Keratinocyte (primary cell): ENCODE measurements around the gene SCN4A. TPM values are rescaled to one million over a fixed set of nuclear protein-coding genes. Genes with fewer than 3 reads are reported as not detected.

Experiments used
- DNase-seq: peaks from one replicate; pipeline ENCODE4 v3.0.0-alpha.2; 2011; ENCODE audit warnings: low read depth, missing footprints, low spot score
- FAIRE-seq: peaks from 2 replicates; lab custom pipeline; 2011; peaks lifted over from hg19 to GRCh38; lab: Jason Lieb, UNC
- H2AFZ ChIP-seq: 2 replicates; pipeline ENCODE4 v1.6.0; 2012; ENCODE audit warnings: low read length, control low read depth, inconsistent platforms; ENCODE audit not compliant: control insufficient read depth
- H3K27ac ChIP-seq: 2 replicates; pipeline ENCODE4 v1.5.1; 2011; ENCODE audit warnings: low read length; ENCODE audit not compliant: control insufficient read depth, insufficient read depth
- H3K27me3 ChIP-seq: 3 replicates; pipeline ENCODE4 v1.6.0; 2011; ENCODE audit warnings: low read length; ENCODE audit not compliant: control insufficient read depth, insufficient read depth; ENCODE audit errors: extremely low read depth
- H3K36me3 ChIP-seq, 2 experiments: 2 replicates in 1 of 2; 3 replicates in 1 of 2; pipeline ENCODE4 v1.5.1; 2011; ENCODE audit warnings: low read length in 2 of 2, mild to moderate bottlenecking in 1 of 2; ENCODE audit not compliant: control insufficient read depth in 2 of 2, insufficient read depth in 2 of 2; ENCODE audit errors: extremely low read depth in 1 of 2
- H3K4me1 ChIP-seq: 3 replicates; pipeline ENCODE4 v1.5.1; 2011; ENCODE audit warnings: low read length; ENCODE audit not compliant: control insufficient read depth, insufficient read depth; ENCODE audit errors: extremely low read depth
- H3K4me2 ChIP-seq: 3 replicates; pipeline ENCODE4 v1.6.0; 2011; ENCODE audit warnings: low read depth, low read length; ENCODE audit not compliant: control insufficient read depth, insufficient read depth; ENCODE audit errors: extremely low read depth
- H3K4me3 ChIP-seq, 3 experiments: fragments of 200-600 bp in 1 of 3; sonication (generic) in 1 of 3; 2 replicates in 2 of 3; 3 replicates in 1 of 3; pipeline ENCODE4 v1.5.1; 2011 to 2016; ENCODE audit warnings: low read length in 3 of 3, mild to moderate bottlenecking in 3 of 3, control low read depth in 2 of 3, inconsistent platforms in 1 of 3, low read depth in 1 of 3, mixed read lengths in 1 of 3, mixed run types in 1 of 3, moderate library complexity in 1 of 3; ENCODE audit not compliant: control insufficient read depth in 2 of 3, insufficient read depth in 2 of 3; ENCODE audit errors: extremely low read depth in 1 of 3
- H3K79me2 ChIP-seq: 2 replicates; pipeline ENCODE4 v1.6.0; 2012; ENCODE audit warnings: low read length; ENCODE audit not compliant: control insufficient read depth, insufficient read depth
- H3K9ac ChIP-seq: 3 replicates; pipeline ENCODE4 v1.6.0; 2011; ENCODE audit warnings: low read length; ENCODE audit not compliant: control insufficient read depth, insufficient read depth; ENCODE audit errors: extremely low read depth
- H3K9me1 ChIP-seq: 3 replicates; pipeline ENCODE4 v1.6.0; 2011; ENCODE audit warnings: low read length; ENCODE audit not compliant: control insufficient read depth, insufficient read depth; ENCODE audit errors: extremely low read depth
- H3K9me3 ChIP-seq: 2 replicates; pipeline ENCODE4 v1.5.1; 2012; ENCODE audit warnings: low read depth, low read length; ENCODE audit not compliant: control insufficient read depth
- H4K20me1 ChIP-seq: 3 replicates; pipeline ENCODE4 v1.6.0; 2011; ENCODE audit warnings: low read length; ENCODE audit not compliant: control insufficient read depth, insufficient read depth; ENCODE audit errors: extremely low read depth
- CTCF ChIP-seq, 3 experiments: IDR thresholded peaks in 1 of 3; conservative IDR thresholded peaks in 1 of 3; optimal IDR thresholded peaks in 1 of 3; 2 replicates in 2 of 3; 3 replicates in 1 of 3; pipeline versions ENCODE3 to v1.5.1; 2011; ENCODE audit warnings: low read length in 3 of 3, mild to moderate bottlenecking in 3 of 3, moderate library complexity in 2 of 3, control low read depth in 1 of 3, inconsistent platforms in 1 of 3; ENCODE audit not compliant: insufficient read depth in 2 of 3; ENCODE audit errors: extremely low read depth in 1 of 3
- EZH2 ChIP-seq: IDR thresholded peaks from one replicate; pipeline ENCODE4 v1.6.1; 2012; ENCODE audit warnings: inconsistent platforms, mild to moderate bottlenecking, low read length, moderate library complexity
- dilution Hi-C: fragments of 300-500 bp; cut with MboI; formaldehyde crosslinking; loops from one replicate; pipeline ENCODE4 v1.7.0; 2020; ENCODE audit warnings: low sequenced_read_pairs; ENCODE audit not compliant: extremely low pct_ligation_motif_present
- polyA plus RNA-seq, 5 experiments: library from polyadenylated mRNA; depleted of rRNA in 3 of 5; stranded (reverse) in 3 of 5; stranded (forward) in 1 of 5; unstranded in 1 of 5; fragments of >200 nt; gene quantifications; 1 replicate in 1 of 5; 2 replicates in 3 of 5; 3 replicates in 1 of 5; pipeline versions ENCODE4 v1.2.1 to v1.2.3, GENCODE V29; 2011 to 2012; ENCODE audit warnings: missing spikeins in 2 of 5, low read depth in 1 of 5, low replicate concordance in 1 of 5

The SCN4A gene
- polyA plus RNA-seq, 1 donor (not counting 4 experiments of a cell fraction or from before 2014, with no cell fraction given), result not detected

GRCh38 chr17:63999680-64000531 is 27.2 kb upstream of the SCN4A start:
- Histone ChIP-seq H4K20me1 (no peaks in the 10 kb centered on the region), H3K9me3 (no peaks in the 10 kb centered on the region), H3K27ac (no peak overlapping the region), H3K9me1 (no peaks in the 10 kb centered on the region), H3K27me3 (peaks cover 41% of the 10 kb centered on the region), H3K4me3 (no peak overlapping the region), H3K9ac (no peak overlapping the region), H3K36me3 (no peaks in the 10 kb centered on the region), H3K4me2 (no peak overlapping the region), H2AFZ (no peak overlapping the region), H3K4me1 (peaks cover 4% of the 10 kb centered on the region), H3K79me2 (no peaks in the 10 kb centered on the region)
- no peak for DNase-seq
- TF ChIP-seq EZH2 (no peak), CTCF (optimal IDR thresholded peaks at IDR 0.05 in 1 of 3, IDR thresholded peaks at IDR 0.05 in 1 of 3, conservative IDR thresholded peaks at IDR 0.05 in 1 of 3; ENCODE audit: extremely low read depth in 1 of 3, insufficient read depth in 2 of 3, low read length in 3 of 3) (no peak)
- FAIRE-seq, result no peak
- dilution Hi-C loops, result no loop called here

GRCh38 chr17:63998721-63999679 is 26.3 kb upstream of the SCN4A start:
- H3K27me3 ChIP-seq, result peaks cover 42% of the 10 kb centered on the region
- dilution Hi-C loops, result no loop called here
- H3K36me3 ChIP-seq, result no peaks in the 10 kb centered on the region
- H3K9ac ChIP-seq, result no peak overlapping the region
- H4K20me1 ChIP-seq, result no peaks in the 10 kb centered on the region
- DNase-seq, result no peak
- H3K79me2 ChIP-seq, result no peaks in the 10 kb centered on the region
- peak overlapping the region in 1 of 3 experiments; percentile 40 for H3K4me3 ChIP-seq
- H2AFZ ChIP-seq, result no peak overlapping the region
- no peak overlapping the region for H3K27ac ChIP-seq
- peaks cover 4% of the 10 kb centered on the region for H3K4me1 ChIP-seq
- H3K9me3 ChIP-seq, result no peaks in the 10 kb centered on the region
- H3K4me2 ChIP-seq, result peak overlapping the region; percentile 74
- H3K9me1 ChIP-seq, result no peaks in the 10 kb centered on the region
- no peak for FAIRE-seq
- TF ChIP-seq EZH2 (no peak), CTCF (optimal IDR thresholded peaks at IDR 0.05 in 1 of 3, IDR thresholded peaks at IDR 0.05 in 1 of 3, conservative IDR thresholded peaks at IDR 0.05 in 1 of 3; ENCODE audit: extremely low read depth in 1 of 3, insufficient read depth in 2 of 3, low read length in 3 of 3) (no peak)
